ENCODE results near the gene SCAMP5.

The SCAMP5 gene

DNA sequence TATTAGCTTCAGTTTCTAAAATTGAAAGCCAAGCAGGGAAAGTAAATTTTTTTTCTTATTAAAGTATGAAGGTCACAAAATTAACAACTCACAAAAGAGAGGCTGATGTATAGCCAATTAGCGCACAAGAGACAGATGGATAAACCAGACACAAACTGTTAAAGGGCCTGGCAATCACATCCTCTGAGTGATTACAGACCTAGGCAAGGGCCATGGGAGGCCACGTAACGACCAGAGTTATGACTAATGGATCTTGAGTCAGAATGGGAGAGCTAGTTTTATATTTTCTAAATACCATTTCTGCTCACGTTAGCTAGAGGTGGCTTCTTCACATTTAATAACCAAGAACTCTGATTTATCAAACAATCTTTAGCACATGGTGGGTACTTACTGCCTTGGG lies 17.8 kb upstream of the SCAMP5 start:
- no peak for DNase-seq (ENCODE audit: low read depth in 2 of 2)

DNA sequence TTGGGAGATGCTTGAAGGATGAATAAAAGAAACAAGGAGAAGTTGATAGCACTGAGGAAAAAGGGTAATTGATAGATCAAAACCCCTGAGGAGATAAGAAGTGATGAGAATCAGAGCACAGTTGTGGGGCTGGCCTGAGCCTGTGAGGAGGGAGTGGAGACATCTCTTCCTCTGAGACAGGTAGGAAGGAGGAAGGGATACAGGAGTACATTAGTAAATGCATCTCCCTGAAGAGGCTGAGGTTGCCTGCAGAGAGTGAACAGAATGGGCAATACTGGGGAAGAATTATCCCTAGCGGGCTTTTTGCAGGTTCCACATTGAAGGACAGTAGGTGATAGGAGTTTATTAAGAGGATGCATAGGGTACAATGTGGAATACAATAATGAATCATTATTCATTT lies 17.3 kb upstream of the SCAMP5 start:
- DNase-seq (ENCODE audit: low read depth in 2 of 2), result no peak

DNA sequence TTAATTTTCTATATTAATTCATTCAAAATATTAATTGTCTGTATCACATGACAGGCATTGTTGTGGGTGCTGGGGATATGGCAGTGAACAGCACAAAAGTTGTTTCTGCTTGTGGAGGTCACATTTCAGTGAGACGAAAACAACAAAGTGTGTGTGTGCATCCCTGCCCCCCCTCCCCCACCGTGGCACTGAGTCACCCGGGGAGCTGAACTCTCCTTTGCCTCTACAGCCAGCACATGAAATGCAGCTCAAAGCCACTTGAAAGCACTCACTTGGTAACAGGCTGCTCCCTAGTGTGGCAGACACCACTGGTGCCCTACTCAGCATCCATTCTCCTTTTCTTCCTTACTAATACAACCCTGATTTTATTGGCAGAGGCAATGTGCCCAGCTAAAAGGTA lies 16.9 kb upstream of the SCAMP5 start:
- peak in 1 of 2 donors; percentile 23 for DNase-seq (ENCODE audit: low read depth in 2 of 2)

DNA sequence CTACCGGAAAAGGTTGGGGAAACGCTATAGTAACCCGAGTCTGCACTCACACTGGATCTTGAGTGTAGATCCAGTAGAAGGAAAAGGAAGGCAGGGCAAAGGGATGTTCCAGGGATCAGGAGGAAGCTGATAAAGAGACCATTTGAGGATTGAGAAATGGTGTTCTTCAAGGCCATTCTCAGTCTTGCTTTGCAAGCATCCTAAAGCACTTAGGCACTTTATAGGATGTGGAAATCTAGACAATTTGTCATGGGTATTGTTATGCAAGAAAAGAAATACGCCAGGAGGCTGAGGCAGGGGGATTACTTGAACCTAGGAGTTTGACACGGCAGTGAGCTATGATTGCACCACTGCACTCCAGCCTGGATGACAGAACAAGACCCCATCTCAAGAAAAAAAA lies 13.2 kb upstream of the SCAMP5 start:
- DNase-seq (ENCODE audit: low read depth in 2 of 2), result no peak

DNA sequence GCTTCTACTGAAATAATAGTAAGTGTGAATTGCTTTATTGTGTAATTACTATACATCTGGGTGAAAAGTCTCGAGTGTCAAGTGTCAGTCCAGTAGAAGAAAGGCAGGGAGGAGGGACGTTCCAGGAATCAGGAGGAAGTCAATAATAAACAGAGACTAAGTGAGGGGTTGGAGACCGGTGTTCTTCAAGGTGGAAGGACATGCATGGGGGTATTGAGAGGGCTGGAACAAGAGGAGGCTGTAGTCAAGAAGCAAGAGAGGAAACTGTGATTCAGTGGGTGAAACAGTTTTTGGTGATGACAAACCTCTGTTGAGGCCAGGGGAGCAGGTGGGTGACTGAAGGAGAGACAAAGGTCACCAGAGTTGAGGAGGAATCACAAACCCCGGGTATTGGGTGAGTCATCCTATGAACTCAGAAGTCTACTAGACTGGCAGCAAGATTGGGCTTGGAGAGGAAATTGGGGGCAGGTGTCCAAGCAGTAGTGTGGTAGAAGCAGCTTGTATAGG lies 11.6 kb upstream of the SCAMP5 start:
- DNase-seq (ENCODE audit: low read depth in 2 of 2), result no peak

DNA sequence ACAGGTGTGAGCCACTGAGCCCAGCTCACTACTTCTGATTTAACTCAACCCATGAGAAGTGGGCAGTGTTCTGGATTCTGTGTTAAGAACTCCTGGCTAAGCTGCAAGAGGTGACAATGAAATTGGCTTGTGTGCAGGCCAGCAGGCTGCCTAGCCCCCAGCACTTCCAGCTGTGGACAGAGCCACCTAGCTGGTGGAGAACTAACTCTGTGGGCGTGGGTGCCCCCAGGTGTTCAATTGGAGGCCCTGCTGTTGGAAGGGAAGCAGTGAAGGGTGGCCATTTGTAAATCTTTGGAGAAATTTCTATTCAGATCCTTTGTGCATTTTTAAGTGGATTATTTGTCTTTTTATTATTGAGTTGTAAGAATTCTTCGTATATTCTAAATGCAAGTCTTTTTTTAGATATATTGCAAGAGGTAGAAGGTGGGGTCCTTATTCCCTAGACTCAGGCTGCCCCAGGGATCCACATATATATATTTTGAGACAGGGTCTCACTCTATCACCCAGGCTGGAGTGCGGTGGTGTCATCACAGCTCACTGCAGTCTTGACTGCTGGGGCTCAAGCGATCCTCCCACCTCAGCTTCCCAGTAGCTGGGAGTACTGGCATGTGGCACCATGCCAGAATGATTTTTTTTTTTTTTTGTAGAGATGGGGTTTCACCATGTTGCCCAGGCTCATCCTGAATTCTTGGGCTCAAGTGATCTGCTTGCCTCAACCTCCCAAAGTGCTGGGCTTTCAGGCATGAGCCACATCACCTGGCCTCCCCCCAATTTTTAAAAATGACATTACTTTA lies 7.2 kb upstream of the SCAMP5 start:
- no peak for DNase-seq (ENCODE audit: low read depth in 2 of 2)

DNA sequence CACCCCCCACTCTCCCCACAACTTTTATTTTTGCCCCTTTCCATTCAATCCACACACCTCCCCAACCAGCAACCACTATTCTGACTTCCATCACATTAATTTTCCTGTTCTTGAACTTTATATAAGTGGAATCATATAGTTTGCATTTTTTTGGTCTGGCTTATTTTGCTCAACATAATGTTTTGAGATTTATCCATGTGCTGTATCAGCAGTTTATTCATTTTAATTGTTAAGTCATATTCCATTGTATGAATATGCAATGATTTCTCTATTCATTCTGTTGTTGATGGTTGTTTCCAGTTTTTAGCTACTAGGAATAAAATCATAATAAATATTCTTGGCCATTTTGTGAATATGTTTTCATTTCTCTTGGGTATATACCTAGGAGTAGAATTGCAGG lies 5.8 kb upstream of the SCAMP5 start:
- DNase-seq (ENCODE audit: low read depth in 2 of 2), result no peak

DNA sequence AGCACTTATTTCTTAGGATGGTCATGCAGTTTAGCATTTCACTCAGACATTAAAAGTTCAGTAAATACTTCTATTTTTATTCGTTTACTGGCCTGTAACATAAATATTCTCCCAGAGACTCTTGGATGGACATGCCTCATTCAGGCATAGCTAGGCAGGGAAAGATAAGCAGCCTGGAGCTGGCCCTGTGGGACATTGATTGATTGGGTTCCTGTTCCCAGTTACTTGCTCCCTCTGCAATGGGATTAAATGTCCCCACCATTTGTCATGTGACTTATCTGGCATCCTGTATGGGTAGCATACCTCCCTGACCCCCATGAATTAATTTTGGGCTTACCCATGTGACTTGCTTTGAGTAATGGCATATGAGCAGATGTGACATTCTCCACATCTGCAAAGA lies 2.7 kb upstream of the SCAMP5 start:
- DNase-seq (ENCODE audit: low read depth in 2 of 2), result no peak

DNA sequence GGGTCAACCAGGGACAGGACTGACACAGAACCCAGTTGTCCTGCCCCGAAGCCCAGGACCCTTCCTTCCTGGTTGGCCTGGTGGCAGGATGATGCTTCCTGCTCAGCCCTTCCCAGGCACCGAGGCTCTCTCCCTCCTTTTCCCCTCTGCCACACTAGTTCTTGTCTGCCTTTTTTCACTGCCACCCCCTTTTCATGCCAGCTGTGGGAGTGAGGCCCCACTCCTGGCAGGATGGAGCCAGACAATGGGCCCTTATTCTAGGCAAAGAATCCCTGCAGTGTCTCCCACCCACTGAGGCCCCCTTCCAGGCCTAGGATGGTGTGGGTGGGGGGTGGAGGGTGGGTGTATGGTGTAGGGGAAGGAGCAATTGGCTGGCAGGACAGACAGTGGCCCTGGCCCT lies 1.1 kb upstream of the SCAMP5 start:
- no peak for DNase-seq (ENCODE audit: low read depth in 2 of 2)

DNA sequence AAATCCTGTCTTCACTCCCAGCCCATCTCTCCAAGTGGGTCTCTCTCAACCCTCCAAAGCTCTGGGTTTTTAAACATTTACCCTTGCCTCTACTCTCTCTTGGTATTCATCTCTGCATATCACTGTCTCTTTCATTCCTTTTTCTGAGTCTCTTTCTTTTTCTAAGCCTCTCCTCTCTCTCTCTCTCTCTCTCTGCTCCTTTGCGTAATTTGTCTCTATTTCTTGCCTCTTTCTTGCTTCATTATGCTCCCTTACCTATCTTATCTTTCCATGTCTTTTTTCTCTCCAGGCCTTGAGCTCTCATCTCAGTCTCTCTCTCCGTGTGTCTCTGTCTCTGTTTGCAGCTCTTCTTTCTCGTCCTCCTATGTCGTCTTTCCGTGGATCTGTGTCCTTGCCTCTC lies 678 bp upstream of the SCAMP5 start:
- no peak for DNase-seq (ENCODE audit: low read depth in 2 of 2)

DNA sequence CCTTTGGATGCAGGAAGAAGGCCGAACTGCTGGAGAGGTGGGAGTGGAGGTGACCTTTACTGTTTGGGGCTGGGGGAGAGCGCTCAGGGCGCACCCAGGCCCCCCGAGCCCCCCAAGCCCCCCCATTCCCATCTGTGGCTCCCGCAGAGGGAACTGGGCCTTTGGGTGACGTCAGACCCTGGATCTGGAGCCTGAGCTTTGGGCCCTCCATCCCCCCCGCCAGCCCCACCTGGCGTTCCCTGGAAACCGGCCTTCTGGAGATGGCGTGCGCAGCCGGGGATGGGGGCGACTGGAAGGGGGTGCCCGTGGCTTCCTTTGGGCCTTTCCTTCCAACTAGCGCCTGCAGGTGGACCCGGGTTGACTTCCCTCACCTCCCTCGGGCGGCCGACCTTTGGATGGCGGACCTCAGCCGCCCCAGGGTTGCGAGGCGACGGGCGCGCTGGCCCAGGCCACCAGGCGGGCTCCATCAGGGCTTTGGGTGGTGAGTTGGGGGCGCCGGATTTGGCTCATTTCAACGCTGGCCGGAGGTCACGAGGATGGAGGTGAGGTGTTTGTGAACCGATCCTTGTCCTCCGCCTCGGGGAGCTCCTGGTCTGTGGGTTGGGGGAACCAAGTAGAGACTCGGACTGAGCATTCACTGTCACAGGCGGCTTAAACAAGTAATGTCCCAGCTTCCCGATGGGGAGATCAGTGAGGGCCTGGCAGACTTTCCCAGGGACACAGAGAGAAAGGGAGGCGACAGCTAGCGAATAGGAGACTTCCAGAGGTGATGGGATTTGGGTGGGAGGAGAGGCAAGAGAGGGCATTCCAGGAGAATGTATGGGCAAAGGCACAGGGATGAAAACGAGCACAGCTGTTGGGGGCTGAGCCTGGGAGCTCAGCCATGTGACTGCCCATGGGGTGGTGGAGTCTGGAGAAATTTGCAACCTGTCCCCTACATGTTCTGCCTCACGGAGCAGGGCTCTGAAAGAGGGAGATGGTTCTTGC lies 709 bp downstream of the SCAMP5 start:
- no peak for DNase-seq (ENCODE audit: low read depth in 2 of 2)

DNA sequence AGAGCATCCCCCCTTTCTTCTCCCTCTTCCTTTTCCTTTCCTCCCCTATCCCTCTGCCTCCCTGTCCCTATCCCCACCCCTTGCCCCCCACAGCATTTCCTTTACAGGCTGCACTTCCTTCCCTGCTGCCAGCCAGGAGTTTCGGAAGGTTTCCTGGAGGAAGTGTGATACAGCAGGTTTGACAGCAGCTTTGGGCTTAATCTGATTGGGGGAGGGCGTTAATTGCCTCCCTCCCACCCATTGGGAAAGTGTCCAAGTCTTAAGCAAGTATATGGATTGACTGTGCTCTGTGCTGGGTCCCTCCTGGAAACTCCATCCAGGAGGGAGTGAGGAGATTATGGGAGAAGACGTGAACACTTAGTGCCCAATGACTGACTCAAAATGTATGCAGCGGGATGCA lies 1.8 kb downstream of the SCAMP5 start:
- DNase-seq (ENCODE audit: low read depth in 2 of 2), result no peak

DNA sequence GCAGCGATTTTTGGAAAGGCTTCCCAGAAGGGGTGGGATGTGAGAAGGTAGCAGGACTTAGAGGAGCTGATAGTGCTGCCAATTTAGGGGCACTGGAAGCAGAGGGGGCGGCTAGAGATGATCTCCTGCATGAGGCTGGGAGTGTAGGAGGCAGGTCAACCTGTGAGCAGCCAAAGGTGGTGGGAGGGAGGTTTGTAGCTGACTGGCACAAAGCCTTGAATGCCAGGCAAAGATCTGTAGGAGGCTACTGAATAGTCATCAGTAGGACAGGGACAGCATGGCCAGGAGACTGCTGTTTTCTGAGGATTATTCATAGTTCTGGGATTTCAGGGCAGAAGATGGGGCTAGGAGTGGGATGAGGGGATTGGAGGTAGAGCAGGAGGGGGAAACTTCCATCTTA lies 2.2 kb downstream of the SCAMP5 start:
- DNase-seq (ENCODE audit: low read depth in 2 of 2), result no peak

DNA sequence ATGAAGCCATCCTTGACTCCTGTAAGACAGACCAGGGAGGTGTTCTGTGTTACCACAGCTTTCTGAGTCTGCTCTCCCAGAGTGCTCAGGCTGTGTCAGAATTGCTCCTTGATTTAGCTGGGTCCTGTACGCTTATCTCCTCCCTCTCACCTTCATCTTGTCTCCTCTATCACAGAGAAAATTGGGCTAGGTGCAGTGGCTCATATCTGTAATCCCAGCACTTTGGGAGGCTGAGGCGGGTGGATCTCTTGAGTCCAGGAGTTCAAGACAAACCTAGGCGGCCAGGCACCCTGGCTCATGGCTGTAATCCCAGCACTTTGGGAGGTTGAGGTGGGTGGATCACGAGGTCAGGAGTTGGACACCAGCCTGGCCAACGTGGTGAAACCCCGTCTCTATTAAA lies 5.9 kb downstream of the SCAMP5 start:
- no peak for DNase-seq (ENCODE audit: low read depth in 2 of 2)

DNA sequence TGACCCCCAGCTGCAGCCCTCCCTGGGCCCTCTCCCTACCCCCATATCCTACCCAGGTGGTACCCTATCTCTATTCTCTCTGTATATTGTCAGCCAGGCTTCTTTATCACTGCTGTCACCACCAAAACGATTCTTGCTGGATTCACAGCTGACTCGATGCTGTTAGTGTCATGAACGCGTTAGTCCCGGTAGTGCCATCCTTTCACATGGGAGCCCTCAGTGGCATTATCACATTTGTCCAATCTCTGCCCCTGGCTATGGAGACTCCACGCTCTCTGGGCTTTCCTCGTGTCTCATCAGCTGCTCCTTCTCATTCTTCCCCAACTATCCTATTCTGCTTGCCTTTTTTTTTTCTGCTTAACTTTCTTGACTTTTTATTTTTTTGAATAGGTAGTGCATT lies 7.0 kb downstream of the SCAMP5 start:
- DNase-seq (ENCODE audit: low read depth in 2 of 2), result no peak

DNA sequence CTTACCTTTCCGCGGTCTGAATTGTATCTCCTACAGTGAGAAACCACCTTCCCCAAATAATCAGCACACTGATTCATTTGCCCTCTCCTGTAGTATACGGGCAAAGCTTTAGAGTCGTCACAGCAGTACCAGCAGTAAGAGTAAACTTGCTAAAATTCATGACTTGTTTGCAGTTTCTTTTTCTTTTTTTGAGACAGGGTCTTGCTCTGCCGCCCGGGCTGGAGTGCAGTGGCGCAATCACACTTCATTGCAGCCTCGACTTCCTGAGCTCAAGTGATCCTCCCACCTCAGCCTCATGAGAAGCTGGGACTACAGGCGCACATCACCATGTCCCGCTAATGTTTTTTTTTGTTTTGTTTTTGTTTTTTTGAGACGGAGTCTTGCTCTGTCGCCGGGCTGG lies 11.9 kb downstream of the SCAMP5 start:
- DNase-seq (ENCODE audit: low read depth in 2 of 2), result no peak

DNA sequence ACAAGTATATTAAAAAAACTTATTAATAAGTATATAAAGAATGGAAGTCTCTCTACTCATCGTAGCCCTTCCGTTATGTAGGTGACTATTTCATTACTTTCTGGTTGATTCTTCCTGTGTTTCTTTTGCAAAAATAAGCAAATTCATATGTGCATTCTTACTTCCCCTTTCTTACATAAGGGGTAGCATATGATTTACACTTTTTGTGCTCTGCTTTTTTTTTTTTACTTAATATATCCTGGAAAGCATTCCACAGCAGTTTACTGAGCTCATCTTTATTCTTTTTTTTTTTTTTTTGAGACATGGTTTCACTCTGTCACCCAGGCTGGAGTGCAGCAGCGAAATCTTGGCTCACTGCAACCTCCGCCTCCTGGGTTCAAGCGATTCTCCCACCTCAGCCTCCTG lies 12.9 kb downstream of the SCAMP5 start:
- no peak for DNase-seq (ENCODE audit: low read depth in 2 of 2)

DNA sequence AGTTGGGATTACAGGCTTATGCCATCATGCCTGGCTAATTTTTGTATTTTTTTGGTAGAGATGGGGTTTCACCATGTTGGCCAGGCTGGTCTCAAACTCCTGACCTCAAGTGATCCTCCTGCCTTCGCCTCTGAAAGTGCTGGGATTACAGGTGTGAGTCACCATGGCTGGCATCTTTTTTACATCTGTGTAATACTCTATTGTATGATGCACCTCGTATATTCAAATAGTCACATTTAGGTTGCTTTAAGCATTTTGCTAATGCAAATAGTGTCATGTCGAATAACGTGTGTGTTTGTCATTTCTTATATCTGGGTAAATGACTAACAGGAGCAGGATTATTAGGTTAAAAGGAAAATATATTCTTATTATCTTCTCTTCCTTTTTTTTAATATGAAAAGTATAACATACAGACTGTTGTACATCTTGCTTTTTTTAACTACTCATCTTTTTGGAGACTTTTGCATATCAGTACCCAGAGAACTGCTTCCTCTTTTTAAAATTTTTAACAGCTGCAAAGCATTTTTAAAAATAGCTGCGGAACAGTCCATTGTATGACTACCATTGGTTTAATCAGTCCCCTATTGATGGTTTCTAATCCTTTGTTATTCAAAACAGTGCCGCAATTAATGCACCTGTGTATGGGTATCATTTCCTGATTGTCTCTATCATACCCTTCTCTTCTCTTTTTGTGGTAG lies 13.4 kb downstream of the SCAMP5 start:
- no peak for DNase-seq (ENCODE audit: low read depth in 2 of 2)

DNA sequence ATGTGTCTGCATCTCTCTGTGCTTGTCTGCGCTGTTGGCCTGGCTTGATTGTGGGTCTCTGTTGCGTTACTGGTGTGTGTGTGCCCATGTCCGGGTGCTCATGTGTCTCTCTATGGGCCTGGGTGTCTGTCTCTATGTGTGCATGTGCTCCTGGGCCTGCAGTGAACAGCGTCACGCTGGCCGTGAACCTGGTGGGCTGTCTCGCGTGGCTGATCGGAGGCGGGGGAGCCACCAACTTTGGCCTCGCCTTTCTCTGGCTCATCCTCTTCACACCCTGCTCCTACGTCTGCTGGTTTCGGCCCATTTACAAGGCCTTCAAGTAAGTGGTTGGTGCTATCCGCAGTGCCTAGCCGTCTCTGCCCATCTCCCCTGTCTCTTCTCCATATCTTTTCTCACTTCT lies 21.1 kb downstream of the SCAMP5 start:
- no peak for DNase-seq (ENCODE audit: low read depth in 2 of 2)

DNA sequence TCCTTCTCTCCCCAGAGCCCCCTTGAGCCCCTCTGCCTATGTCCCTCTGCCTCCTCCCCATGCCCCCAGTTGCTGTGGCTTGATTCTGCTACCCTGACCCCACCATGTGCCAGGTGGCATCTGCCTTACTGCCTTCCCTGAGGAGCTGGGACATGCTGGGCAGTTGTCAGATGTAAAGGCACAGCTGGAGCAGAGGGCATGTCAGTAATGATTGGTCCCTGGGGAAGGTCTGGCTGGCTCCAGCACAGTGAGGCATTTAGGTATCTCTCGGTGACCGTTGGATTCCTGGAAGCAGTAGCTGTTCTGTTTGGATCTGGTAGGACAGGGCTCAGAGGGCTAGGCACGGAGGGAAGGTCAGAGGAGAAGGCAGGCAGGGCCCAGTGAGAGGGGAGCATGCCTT lies 24.6 kb downstream of the SCAMP5 start:
- DNase-seq (ENCODE audit: low read depth in 2 of 2), result no peak

DNA sequence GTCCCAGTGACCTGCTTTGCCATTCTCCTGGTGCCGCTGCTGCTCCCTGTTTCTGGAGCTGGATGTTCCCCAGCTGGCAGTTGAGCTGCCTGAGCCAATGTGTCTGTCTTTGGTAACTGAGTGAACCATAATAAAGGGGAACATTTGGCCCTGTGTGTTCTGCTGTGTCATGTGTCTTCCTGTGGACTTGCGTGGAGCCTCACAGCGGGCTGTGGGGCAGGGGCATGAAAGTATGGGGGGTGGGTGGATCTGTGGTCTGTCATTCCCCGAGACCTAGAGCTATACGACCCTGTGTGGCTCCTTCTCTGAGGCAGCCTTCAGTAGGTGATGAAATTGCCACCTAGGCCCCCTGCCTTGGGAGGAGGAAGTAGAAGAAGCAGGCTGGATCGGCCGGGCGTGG lies 26.0 kb downstream of the SCAMP5 start:
- DNase-seq (ENCODE audit: low read depth in 2 of 2), result no peak

DNA sequence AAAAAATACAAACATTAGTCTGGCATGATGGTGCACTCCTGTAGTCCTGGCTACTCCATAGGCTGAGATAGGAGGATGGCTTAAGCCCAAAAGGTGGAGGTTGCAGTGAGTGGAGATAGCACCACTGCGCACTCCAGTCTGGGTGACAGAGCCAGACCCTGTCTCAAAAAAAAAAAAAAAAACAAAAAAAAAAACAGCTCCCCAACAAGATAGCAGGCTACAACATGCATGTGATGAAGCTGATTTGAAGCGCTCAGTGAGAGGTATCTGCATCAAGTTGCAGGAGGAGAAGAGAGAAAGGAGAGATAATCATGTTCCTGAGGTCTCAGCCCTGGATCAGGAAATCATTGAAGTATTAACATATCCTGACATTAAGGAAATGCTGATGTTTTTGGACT lies 27.4 kb downstream of the SCAMP5 start:
- no peak for DNase-seq (ENCODE audit: low read depth in 2 of 2)

Data from stimulated activated CD8-positive, alpha-beta memory T cell treated with anti-CD3 and anti-CD28 coated beads, Interleukin-2, amount 100 ng/mL, for 1 hour (primary cell).